GM23338 (cell line): ENCODE results near the gene LPO.

Experiments
- EZH2 ChIP-seq: fragments of 200-600 bp; sonication (generic); IDR thresholded peaks from one replicate; pipeline ENCODE4 v1.8.0; 2017; ENCODE audit warnings: antibody characterized with exemption, mild to moderate bottlenecking, low read depth; ENCODE audit not compliant: unreplicated experiment
- EZH2phosphoT487 ChIP-seq: fragments of 200-600 bp; sonication (generic); IDR thresholded peaks from one replicate; pipeline ENCODE4 v1.8.1; 2018; ENCODE audit warnings: antibody characterized with exemption; ENCODE audit not compliant: unreplicated experiment
- POLR2AphosphoS5 ChIP-seq: IDR thresholded peaks from 2 replicates; pipeline ENCODE4 v1.6.1; 2016; ENCODE audit warnings: antibody characterized with exemption, low read depth
- TF ChIP-seq, protein P1 (sequence below), 2 experiments: fragments of 200-600 bp in 1 of 2; sonication (generic) in 1 of 2; conservative IDR thresholded peaks; 2 replicates each; pipeline versions ENCODE4 v1.5.1 to v1.6.1; 2016 to 2017; ENCODE audit warnings: antibody characterized with exemption in 2 of 2, low read depth in 2 of 2, mild to moderate bottlenecking in 2 of 2, moderate library complexity in 1 of 2

DNA sequence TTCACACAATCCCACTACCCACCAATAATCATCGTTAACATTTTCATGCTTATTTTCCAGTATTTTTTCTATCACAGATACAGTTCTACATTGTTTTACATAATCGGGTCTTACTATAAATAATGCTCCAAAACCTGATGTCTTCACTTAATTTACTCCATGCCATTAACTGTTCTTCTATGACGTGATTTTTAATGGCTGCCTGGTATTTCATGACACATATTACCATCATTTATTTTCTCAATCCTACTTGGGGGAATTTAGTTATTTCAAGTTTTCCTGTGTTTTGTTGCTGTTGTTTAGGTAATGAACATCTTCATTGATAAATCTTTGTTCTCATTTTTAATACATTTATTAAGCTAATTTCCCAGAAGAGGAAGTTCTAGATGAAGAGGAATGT lies 14.7 kb downstream of the LPO start:
- TF ChIP-seq EZH2phosphoT487: no peak
- TF ChIP-seq, protein P1, sequence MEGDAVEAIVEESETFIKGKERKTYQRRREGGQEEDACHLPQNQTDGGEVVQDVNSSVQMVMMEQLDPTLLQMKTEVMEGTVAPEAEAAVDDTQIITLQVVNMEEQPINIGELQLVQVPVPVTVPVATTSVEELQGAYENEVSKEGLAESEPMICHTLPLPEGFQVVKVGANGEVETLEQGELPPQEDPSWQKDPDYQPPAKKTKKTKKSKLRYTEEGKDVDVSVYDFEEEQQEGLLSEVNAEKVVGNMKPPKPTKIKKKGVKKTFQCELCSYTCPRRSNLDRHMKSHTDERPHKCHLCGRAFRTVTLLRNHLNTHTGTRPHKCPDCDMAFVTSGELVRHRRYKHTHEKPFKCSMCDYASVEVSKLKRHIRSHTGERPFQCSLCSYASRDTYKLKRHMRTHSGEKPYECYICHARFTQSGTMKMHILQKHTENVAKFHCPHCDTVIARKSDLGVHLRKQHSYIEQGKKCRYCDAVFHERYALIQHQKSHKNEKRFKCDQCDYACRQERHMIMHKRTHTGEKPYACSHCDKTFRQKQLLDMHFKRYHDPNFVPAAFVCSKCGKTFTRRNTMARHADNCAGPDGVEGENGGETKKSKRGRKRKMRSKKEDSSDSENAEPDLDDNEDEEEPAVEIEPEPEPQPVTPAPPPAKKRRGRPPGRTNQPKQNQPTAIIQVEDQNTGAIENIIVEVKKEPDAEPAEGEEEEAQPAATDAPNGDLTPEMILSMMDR (conservative IDR thresholded peaks at IDR 0.05; ENCODE audit: low read depth in 2 of 2): no peak
- TF ChIP-seq POLR2AphosphoS5: no peak
- TF ChIP-seq EZH2: no peak
